OCI-LY3 (cell line): ENCODE data around the gene TANC1.

Experiments
- CTCF ChIP-seq: fragments of 200-600, 300-600 bp; sonication (generic); IDR thresholded peaks from 2 replicates; pipeline ENCODE4 v1.5.1; 2014; ENCODE audit warnings: antibody characterized with exemption, low read length, low read depth
- EZH2phosphoT487 ChIP-seq: fragments of 200-600 bp; shearing (Covaris generic); IDR thresholded peaks from 2 replicates; pipeline ENCODE4 v1.6.1; 2018; ENCODE audit warnings: antibody characterized with exemption, mixed run types, low read depth

- TF ChIP-seq CTCF (no peak), EZH2phosphoT487 (no peak)
Measured at GRCh38 chr2:159128191-159128590, 159.8 kb downstream of the TANC1 start.
